SK-N-MC (cell line): ENCODE results near the gene GSS.

Source experiments
- EZH2 ChIP-seq: fragments of 200-600 bp; sonication (generic); IDR thresholded peaks from one replicate; pipeline ENCODE4 v1.6.1; 2017; ENCODE audit warnings: antibody characterized with exemption
- POLR2AphosphoS5 ChIP-seq: IDR thresholded peaks from 2 replicates; pipeline ENCODE4 v1.6.1; 2012; ENCODE audit warnings: mild to moderate bottlenecking, low read depth, low read length, borderline replicate concordance

GRCh38 chr20:34985461-34986310 lies 30.1 kb upstream of the GSS start:
- TF ChIP-seq POLR2AphosphoS5 (no peak), EZH2 (no peak)
